Uterus (tissue), 2 donors: Measurements from ENCODE around the gene GPR141.

Source experiments
- POLR2A ChIP-seq, 2 donors: fragments of 450-650 bp; IDR thresholded peaks; one replicate each; pipeline ENCODE4 v1.6.1; 2016; ENCODE audit warnings: antibody characterized with exemption in 2 of 2, mild to moderate bottlenecking in 1 of 2, moderate library complexity in 1 of 2
- TF ChIP-seq, protein P1 (sequence below), 4 experiments: fragments of 200-600 bp in 2 of 4; fragments of 450-650 bp in 2 of 4; sonication (generic) in 2 of 4; IDR thresholded peaks; one replicate each; pipeline ENCODE4 v1.5.1; 2016 to 2019; ENCODE audit warnings: antibody characterized with exemption in 4 of 4, mild to moderate bottlenecking in 2 of 4, moderate library complexity in 1 of 4

DNA sequence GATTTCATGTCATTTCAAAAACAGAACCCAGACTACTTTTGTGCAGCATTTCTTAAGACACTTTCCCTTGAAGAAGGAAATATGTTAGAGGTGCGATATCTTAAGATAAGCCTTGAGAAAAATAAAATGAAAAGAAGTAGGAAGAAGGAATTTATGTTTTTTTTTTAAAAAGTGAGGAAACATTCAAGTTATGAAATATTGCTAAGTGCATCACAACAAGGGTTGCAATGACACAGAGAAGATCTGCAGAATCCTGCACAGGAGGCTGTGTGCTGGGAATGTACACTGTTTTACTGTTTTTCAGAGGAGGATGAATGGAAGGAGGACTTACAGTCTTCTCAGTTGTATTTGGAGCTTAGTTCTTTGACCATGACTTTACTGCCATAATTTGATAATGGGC lies 85.0 kb downstream of the GPR141 start:
- TF ChIP-seq, protein P1, sequence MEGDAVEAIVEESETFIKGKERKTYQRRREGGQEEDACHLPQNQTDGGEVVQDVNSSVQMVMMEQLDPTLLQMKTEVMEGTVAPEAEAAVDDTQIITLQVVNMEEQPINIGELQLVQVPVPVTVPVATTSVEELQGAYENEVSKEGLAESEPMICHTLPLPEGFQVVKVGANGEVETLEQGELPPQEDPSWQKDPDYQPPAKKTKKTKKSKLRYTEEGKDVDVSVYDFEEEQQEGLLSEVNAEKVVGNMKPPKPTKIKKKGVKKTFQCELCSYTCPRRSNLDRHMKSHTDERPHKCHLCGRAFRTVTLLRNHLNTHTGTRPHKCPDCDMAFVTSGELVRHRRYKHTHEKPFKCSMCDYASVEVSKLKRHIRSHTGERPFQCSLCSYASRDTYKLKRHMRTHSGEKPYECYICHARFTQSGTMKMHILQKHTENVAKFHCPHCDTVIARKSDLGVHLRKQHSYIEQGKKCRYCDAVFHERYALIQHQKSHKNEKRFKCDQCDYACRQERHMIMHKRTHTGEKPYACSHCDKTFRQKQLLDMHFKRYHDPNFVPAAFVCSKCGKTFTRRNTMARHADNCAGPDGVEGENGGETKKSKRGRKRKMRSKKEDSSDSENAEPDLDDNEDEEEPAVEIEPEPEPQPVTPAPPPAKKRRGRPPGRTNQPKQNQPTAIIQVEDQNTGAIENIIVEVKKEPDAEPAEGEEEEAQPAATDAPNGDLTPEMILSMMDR (IDR thresholded peaks at IDR 0.05), result no peak
- no peak for TF ChIP-seq POLR2A (IDR thresholded peaks at IDR 0.05)
